Central memory CD4-positive, alpha-beta T cell (primary cell): ENCODE results near the gene ARFIP1.
"Not testable (repeated sequence)": the region's sequence is repeated elsewhere in the genome, so short reads cannot be mapped to it uniquely, and the experiment has no call there.

Experiments used
- DNase-seq: peaks from one replicate; pipeline ENCODE4 v3.0.0; 2022

The ARFIP1 gene

GRCh38 chr4:152785639-152786615 is 6.2 kb downstream of the ARFIP1 start:
- DNase-seq = no peak

DNA sequence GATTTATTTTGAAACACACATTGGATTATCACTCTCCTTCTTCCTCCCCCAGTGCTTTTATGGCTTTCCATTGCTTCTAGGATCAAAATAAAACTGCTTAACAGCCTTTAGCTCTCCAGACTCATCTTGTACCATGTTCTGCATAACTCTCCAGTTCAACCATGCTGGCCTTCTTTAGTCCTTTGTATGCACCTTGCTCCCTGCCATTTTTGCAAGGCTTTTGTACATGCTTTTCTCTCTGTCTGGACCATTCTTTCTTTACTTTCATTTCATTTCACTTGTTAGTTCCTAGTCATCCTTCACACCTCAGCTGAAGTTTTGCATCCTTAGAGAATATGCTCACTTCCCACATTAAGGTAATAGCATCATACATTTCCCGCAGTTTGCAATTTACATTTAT is 6.9 kb downstream of the ARFIP1 start:
- no peak for DNase-seq

GRCh38 chr4:152795891-152796290 is 16.1 kb downstream of the ARFIP1 start:
- DNase-seq = no peak

GRCh38 chr4:152803541-152803940 is 23.8 kb downstream of the ARFIP1 start:
- DNase-seq = no peak

DNA sequence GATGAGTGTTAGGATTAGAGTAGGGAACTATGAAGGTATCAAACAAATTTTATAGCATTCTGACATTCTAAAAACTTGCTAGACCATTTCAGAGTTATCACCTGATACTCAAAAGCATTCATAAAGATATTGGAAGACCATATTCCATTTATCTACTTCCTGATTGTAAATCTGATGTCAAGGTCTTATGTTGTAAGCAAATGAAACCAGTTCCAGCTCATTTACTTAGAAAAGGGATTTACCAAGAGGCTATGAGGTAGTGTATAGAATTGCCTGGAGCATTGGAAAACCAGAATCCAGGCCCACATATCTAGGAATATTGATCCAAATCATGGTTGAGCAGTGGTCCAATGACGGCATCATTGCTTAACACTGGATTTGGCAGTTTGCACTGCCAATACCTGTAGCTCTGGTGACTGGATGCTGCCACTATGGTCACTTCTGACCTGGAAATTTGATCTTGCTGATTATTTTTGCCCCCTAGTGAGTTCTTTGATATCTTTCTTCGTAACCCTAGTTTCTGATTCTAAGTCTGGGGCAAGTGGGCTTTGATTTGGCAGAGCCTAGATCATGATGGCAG is 25.4 kb downstream of the ARFIP1 start:
- no peak for DNase-seq

GRCh38 chr4:152805818-152806217 is 26.1 kb downstream of the ARFIP1 start:
- DNase-seq = no peak

DNA sequence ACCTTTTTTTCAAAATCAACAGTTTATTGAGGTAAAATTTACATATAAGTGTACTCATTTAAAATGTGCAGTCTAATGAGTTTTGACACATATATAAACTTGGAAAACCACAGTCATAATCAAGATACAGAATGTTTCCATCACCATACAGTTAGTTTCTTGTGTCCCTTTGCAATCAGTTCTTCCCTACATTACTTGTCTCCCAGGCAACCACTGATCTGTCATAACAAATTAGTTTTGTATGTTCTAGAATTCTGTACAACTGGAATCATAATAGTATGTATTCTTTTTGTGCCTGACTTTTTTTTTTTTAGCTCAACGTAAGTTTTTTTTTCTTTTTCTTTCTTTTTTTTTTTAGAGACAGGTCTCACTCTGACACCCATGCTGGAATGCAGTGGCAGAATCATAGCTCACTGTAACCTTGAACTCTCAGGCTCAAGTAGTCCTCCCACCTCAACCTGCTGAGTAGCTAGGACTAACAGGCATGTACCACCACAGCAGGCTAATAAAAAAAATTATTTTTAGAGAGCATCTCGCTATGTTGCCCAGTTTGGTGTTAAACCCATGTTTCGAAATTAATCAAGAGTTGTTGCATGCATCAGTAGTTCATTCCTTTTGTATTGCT is 26.9 kb downstream of the ARFIP1 start:
- DNase-seq = no peak

DNA sequence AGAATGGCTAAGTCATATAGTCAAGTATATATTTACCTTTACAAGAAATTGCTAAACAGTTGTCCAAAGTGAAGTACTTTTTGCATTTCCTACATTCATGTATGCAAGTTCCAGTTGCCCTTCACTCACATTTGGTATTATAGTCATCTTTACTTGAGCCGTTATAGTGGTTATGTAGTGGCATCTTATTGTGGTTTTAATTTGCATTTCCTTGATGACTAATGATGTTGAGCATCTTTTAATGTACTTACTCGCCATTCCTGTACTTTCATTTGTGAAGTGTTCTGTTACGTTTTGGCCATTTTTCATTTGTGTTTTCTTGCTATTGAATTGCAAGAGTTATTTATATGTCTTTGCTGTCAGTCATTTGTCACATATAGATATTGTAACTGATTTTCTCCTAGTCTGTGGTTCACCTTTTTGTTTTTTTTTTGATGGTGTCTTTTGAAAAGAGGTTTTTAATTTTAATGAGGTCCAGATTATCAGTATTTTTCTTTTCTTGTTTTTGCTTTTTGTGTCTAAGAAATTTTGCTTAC is 27.6 kb downstream of the ARFIP1 start:
- DNase-seq = peak; percentile 1

- no peak for DNase-seq
Measured at GRCh38 chr4:152808670-152809069, 28.9 kb downstream of the ARFIP1 start.

GRCh38 chr4:152810715-152811287 is 31.0 kb downstream of the ARFIP1 start:
- DNase-seq = no peak

- DNase-seq = no peak
Measured at GRCh38 chr4:152815078-152815477, 35.3 kb downstream of the ARFIP1 start.

DNA sequence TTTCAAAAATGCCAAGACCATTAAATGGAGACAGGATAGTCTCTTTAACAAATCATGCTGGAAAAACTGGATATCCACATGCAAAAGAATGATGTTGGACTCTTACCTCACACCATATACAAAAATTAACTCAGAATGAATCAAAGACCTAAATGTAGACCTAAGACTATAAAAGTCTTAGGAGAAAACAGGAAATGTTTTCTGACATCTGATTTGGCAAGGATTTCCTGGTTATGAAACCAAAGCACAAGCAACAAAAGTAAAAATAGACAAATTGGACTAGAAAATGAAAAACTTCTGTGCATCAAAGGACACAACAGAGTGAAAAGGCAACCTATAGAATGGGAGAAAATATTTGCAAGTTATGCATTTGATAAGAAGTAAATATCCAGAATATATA is 37.6 kb downstream of the ARFIP1 start:
- no peak for DNase-seq

GRCh38 chr4:152819026-152819645 is 39.4 kb downstream of the ARFIP1 start:
- DNase-seq = no peak

DNA sequence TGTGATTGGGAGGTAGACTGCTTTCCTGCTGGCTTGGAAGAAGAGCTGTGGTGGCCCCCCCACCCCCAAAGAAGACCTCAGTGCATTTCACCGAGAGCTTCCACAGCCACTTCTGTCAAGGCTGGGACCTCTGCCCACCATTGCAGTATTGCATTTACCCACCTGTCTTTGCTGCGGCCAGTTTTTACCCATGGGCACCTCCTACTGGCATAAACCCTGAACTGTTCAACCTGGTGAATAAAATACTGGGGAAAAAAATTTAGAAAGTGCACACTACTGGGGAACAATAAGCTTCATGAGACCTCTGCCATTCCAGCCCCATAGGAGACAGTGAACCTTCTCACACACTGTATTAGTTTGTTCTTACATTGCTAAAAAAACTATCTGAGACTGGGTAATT is 40.3 kb downstream of the ARFIP1 start:
- no peak for DNase-seq

DNA sequence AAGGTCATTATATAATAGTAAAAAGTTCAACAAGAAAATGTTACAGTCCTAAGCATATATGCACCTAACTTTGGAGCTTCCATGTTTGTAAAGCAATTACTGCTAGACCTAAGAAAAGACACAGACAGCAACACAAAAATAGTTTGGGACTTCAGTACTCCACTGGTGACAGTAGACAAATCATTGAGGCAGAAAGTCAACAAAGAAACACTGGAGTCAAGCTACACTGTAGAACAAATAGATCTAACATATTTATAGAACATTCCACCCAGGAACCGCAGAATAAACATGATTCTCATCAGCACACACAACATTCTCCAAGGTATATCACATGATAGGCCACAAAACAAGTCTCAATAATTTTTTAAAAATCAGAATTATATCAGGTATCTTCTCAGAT is 42.6 kb downstream of the ARFIP1 start:
- no peak for DNase-seq

DNA sequence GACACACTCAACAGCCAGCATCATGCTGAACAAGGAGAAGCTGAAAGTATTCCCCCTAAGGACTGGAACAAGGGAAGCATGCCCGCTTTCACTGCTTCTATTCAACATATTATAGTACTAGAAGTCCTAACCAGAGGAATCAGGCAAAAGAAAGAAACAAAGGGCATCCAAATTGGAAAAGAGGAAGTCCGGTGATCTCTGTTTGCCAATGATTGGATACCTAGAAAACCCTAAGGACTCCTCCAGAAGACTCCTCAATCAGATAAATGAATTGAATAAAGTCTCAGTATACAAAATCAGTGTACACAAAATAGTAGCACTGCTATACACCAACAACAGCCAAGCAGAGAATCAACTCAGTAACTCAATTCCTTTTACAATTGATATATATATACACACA is 44.8 kb downstream of the ARFIP1 start:
- no peak for DNase-seq

DNA sequence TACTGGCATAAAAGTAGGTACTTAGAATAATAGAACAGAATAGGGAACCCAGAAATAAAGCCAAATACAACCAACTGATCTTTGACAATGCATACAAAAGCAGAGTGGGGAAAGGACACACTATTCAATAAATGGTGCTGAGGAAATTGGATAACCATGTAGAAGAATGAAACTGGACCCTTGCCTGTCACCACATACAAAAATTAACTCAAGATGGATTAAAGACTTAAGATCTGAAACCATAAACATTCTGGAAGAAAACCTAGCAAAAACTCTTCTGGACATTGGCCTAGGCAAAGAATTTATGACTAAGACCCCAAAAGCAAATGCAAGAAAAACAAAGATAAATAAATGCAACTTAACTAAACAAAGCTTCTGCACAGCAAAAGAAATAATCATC is 45.6 kb downstream of the ARFIP1 start:
- no peak for DNase-seq

- DNase-seq = no peak
Measured at GRCh38 chr4:152828122-152828521, 48.4 kb downstream of the ARFIP1 start.

DNA sequence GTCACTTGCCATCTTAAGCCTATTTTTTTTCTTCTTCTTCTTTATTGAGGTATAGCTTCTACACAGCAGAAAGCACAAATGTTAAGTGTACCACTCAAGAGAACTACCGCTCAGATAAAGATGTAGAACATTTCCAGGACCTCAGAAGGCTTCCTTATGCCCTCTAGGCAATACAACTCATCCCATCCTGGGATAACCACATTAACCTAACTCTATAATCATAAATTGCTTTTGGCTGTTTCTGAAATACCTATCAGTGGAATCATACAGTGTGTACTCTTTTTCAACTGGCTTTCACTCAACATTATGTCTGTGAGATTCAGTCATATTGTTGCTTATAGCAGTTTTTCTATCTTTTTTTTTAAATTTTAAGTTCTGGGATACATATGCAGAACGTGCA is 51.7 kb downstream of the ARFIP1 start:
- DNase-seq = no peak

DNA sequence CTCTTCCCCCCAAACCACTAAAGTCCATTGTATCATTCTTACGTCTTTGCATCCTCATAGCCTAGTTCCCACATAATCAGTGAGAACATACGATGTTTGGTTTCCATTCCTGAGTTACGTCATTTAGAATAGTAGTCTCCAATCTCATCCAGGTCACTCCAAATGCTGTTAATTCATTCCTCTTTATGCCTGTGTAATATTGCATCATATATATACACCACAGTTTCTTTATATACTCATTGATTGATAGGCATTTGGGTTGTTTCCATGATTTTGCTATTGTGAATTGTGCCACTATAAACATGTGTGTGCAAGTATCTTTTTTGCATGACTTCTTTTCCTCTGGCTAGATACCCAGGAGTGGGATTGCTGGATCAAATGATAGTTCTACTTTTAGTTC is 57.2 kb downstream of the ARFIP1 start:
- no peak for DNase-seq

DNA sequence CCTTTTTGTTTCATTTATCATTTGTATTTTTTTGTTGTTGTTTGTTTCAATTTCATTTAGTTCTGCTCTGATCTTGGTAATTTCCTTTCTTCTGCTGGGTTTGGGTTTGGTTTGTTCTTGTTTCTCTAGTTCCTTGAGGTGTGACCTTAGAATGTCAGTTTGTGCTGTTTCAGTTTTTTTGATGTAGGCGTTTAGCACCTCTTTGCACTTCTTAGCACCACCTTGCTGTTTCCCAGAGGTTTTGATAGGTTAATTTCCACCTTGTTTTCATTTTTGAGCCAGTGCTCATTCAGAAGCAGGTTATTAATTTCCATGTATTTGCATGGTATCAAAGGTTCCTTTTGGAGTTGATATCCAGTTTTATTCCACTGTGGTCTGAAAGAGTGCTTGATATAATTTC is 60.0 kb downstream of the ARFIP1 start:
- DNase-seq = not testable (repeated sequence)

DNA sequence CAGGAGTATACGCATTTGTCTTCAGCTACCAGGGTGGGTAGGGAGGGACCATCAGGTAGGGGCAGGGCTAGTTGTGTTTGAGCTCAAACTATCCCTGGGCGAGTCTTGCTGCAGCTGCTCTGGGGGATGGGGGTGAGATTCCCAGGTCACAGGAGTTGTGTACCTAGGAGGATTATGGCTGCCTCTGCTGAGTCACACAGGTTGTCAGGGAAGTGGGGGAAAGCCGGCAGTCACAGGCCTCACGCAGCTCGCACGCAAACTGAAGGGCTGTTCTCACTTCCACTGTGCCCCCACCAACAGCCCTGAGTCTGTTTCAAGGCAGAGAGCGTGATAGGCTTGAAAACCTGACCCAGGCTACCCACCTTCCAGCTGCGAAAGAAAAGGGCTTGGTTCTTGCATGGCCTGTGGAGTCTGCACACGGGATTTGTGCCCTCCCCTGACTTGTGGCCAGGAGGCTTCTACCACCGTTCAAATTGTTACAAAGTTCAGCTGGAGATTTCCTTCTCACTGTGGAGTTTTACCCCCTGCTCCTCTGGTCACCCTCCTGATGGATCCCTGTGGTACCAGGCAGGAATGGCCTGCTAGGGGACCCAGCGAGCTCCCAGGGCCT is 63.8 kb downstream of the ARFIP1 start:
- DNase-seq = no peak
